Gastrocnemius medialis (tissue), 4 donors: Measurements from ENCODE around the gene BCR.

Experiments used
- CTCF ChIP-seq, 5 experiments: fragments of 450-650 bp in 3 of 5; fragments of 200-600 bp in 2 of 5; sonication (generic) in 2 of 5; IDR thresholded peaks in 4 of 5; conservative IDR thresholded peaks in 1 of 5; 1 replicate in 4 of 5; 2 replicates in 1 of 5; pipeline ENCODE4 v1.5.1; 2016 to 2019; ENCODE audit warnings: antibody characterized with exemption in 5 of 5, mild to moderate bottlenecking in 3 of 5, moderate library complexity in 3 of 5
- POLR2A ChIP-seq, 2 donors: fragments of 450-650 bp; IDR thresholded peaks; one replicate each; pipeline ENCODE4 v1.6.1; 2017; ENCODE audit warnings: antibody characterized with exemption in 2 of 2, mild to moderate bottlenecking in 2 of 2, moderate library complexity in 2 of 2

- TF ChIP-seq POLR2A (IDR thresholded peaks at IDR 0.05), result no peak
- no peak for TF ChIP-seq CTCF (IDR thresholded peaks at IDR 0.05 in 4 of 5, conservative IDR thresholded peaks at IDR 0.05 in 1 of 5)
Measured at GRCh38 chr22:23222793-23223568, 42.7 kb downstream of the BCR start.
